GM15510 (cell line): ENCODE results near the gene ARRDC3.

Experiments used
- POLR2A ChIP-seq: IDR thresholded peaks from 3 replicates; pipeline ENCODE4 v1.6.1; 2011; ENCODE audit warnings: borderline replicate concordance; ENCODE audit not compliant: insufficient read length; ENCODE audit errors: extremely low read depth

The ARRDC3 gene

GRCh38 chr5:91373006-91373405 lies 10.1 kb downstream of the ARRDC3 start:
- TF ChIP-seq POLR2A, result no peak

- no peak for TF ChIP-seq POLR2A
These were observed 13.6 kb downstream of the ARRDC3 start for GRCh38 chr5:91369480-91369879.

GRCh38 chr5:91367908-91368648 lies 15.0 kb downstream of the ARRDC3 start:
- no peak for TF ChIP-seq POLR2A

- TF ChIP-seq POLR2A, result no peak
These were observed 15.8 kb downstream of the ARRDC3 start for GRCh38 chr5:91367344-91367743.

- TF ChIP-seq POLR2A, result no peak
These were observed 16.6 kb downstream of the ARRDC3 start for GRCh38 chr5:91366551-91366950.

GRCh38 chr5:91365498-91365897 lies 17.6 kb downstream of the ARRDC3 start:
- no peak for TF ChIP-seq POLR2A

- no peak for TF ChIP-seq POLR2A
These were observed 20.2 kb downstream of the ARRDC3 start for GRCh38 chr5:91362935-91363334.

- no peak for TF ChIP-seq POLR2A
These were observed 21.3 kb downstream of the ARRDC3 start for GRCh38 chr5:91361790-91362189.

- TF ChIP-seq POLR2A, result no peak
These were observed 21.9 kb downstream of the ARRDC3 start for GRCh38 chr5:91361055-91361701.

GRCh38 chr5:91359962-91360609 lies 23.0 kb downstream of the ARRDC3 start:
- TF ChIP-seq POLR2A, result no peak

- TF ChIP-seq POLR2A, result no peak
These were observed 25.3 kb downstream of the ARRDC3 start for GRCh38 chr5:91357806-91358205.

GRCh38 chr5:91357012-91357634 lies 26.0 kb downstream of the ARRDC3 start:
- TF ChIP-seq POLR2A, result no peak

- no peak for TF ChIP-seq POLR2A
These were observed 30.1 kb downstream of the ARRDC3 start for GRCh38 chr5:91352831-91353695.

GRCh38 chr5:91345461-91345860 lies 37.7 kb downstream of the ARRDC3 start:
- TF ChIP-seq POLR2A, result no peak
